ENCODE measurements around the gene CMC1.
A peak's percentile ranks its signal among the peaks of the same experiment; 100 is the strongest.

Gene CMC1

DNA sequence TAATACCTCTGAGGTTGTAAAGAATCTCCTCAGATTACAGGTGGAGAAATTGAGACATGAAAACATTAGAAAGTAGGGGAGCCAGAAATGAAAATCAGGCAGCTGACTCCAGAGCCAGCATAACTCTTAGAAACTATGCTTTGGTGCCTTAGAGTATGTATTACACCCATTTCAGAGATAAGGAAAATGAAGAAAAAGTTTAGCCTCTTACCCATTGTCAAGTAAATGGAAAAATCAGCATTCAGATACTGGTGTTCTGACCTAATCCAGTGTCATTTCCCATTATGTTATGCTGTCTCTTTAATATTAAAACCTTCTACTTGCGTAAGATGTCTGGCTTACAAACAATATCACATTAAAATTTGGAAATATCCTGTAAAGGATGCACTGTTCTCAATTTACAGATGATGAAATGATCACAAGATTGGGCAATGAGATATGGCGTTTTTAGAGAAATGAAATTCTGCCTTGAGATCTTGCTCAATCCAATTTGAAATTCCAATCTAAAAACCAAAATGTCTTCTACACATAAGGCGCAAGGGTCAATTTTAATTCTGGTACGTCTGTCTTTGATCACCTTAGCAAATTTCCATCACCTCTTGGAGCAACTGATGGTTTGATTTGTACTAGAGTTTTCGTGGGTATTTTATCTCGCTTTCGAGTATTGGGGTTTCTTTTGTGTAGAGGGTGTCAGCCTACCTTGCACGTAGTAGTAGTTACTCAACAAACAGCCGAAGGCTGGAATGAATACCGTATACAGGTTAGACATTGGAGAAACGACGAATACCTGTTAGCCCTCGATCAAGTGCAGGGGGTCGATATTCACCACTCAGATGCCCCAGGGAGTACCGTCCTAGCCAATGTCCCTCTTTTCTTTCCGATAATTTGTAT is 106.2 kb downstream of the CMC1 start:
- TF ChIP-seq, protein P1, sequence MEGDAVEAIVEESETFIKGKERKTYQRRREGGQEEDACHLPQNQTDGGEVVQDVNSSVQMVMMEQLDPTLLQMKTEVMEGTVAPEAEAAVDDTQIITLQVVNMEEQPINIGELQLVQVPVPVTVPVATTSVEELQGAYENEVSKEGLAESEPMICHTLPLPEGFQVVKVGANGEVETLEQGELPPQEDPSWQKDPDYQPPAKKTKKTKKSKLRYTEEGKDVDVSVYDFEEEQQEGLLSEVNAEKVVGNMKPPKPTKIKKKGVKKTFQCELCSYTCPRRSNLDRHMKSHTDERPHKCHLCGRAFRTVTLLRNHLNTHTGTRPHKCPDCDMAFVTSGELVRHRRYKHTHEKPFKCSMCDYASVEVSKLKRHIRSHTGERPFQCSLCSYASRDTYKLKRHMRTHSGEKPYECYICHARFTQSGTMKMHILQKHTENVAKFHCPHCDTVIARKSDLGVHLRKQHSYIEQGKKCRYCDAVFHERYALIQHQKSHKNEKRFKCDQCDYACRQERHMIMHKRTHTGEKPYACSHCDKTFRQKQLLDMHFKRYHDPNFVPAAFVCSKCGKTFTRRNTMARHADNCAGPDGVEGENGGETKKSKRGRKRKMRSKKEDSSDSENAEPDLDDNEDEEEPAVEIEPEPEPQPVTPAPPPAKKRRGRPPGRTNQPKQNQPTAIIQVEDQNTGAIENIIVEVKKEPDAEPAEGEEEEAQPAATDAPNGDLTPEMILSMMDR (conservative IDR thresholded peaks at IDR 0.05; ENCODE audit: control insufficient read depth, insufficient read depth, low read depth, low read length): no peak
- peak overlapping the region; percentile 90 for H3K4me3 ChIP-seq (ENCODE audit: control insufficient read depth, low read depth, low read length)
- DNase-seq (ENCODE audit: low read depth): peak; percentile 90

DNA sequence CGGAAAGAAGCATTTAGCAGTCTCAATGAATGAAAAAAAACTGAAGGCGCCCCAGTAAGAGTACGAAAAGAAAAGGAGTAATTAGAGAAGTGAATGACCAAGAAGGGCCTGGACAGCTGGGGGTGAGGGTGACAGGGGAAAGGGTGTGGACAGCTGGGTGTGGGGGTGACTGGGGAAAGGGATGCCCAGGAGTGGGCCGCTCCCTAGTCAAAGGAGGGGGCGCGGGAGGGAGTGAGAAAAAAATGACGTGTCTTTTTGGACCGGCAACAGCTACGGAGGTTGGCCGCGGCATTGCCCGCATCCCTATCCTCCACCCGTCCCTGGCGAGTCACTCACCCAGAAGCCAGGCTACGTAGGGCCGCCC is 106.8 kb downstream of the CMC1 start:
- peak; percentile 95 for DNase-seq (ENCODE audit: low read depth)
- peak overlapping the region; percentile 90 for H3K4me3 ChIP-seq (ENCODE audit: control insufficient read depth, low read depth, low read length)
- TF ChIP-seq, protein P1 (conservative IDR thresholded peaks at IDR 0.05; ENCODE audit: control insufficient read depth, insufficient read depth, low read depth, low read length): no peak

DNA sequence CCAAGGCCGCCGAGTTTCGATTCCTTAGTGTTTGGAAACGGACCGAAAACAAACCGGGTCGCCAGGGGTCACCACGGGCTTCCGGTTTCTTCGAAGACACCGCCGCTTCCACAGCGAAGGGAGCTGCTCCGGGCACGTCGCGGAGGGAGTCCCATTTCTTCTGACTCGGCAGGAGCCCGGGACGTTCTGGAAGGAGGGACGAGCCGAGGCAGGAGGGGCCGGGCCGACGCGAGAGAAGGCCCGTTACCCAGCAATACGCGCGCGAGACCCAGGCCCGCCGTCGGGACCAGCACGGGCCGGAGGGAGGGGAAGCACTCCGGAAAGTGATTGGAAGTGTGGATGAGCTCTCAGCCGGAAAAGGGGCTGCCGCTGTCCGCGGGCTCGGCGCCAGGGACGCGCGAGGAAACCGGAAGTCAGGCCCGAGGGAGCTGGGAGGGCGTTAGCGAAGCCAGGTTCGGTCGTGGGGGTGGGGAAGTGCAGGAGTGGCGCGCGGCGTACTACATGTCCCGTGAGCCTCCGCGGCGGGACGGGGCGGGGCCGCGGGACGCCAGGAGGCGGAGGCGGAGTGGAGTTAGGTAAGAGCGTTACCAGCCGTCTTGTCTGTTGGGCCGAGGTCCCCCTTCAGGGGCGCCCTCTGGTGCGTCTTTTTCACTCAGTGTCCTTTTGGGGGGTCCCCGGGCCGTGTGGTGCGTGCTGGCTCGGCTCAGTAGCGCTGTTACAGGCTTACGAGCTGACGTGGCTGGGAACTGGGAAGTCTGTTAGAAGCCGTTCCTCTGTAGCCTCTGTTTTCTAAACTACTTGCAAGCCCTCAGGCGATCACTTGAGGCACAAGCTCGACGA is 107.4 kb downstream of the CMC1 start, which contains the start of the genes AZI2 and ZCWPW2:
AZI2 (minus strand) TSS at position 196 of the 840 bp plus-strand sequence. CDS start 8,207 bp downstream, outside the sequence.
ZCWPW2 (plus strand) TSS at position 93 of the 840 bp plus-strand sequence. CDS start 64,348 bp downstream, outside the sequence.
- DNase-seq (ENCODE audit: low read depth): peak; percentile 94
- peak within 1 kb of the TSS; percentile 90 for H3K4me3 ChIP-seq (ENCODE audit: control insufficient read depth, low read depth, low read length)
- TF ChIP-seq, protein P1 (conservative IDR thresholded peaks at IDR 0.05; ENCODE audit: control insufficient read depth, insufficient read depth, low read depth, low read length): peak; percentile 2

DNA sequence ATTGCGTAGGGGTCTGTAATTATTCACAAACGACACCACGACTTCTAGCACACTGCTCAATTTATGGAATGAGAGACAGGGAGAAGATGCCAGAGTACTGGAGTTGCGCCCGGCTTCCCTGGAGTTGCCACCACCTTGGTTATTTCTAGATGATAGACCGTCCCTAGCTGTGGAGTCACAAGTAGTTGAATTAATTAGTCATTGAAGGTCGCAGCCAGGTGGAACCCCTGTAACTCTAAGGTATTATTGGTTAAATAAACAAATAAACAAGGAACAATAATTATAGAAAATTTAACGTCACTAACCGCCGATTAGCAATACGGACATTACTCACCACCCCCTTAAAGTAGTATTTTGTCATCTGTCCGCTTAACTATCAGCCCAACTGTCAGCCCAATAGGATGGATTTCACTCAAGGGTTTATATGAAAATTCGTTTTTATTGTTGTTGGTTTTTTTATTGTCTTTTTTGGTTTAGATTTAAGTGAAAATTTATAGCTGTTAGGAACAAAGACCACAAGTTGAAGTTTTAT is 108.1 kb downstream of the CMC1 start:
- H3K4me3 ChIP-seq (ENCODE audit: control insufficient read depth, low read depth, low read length): peak overlapping the region; percentile 90
- TF ChIP-seq, protein P1 (conservative IDR thresholded peaks at IDR 0.05; ENCODE audit: control insufficient read depth, insufficient read depth, low read depth, low read length): no peak

More for the DNA sequence above, 108.1 kb downstream of the CMC1 start:
- peak; percentile 55 for DNase-seq (ENCODE audit: low read depth)

Measured in fibroblast of mammary gland (primary cell).